Measurements from ENCODE around the gene ANKZF1. TPM values are rescaled to one million over a fixed set of nuclear protein-coding genes. Genes with fewer than 3 reads are reported as not detected.

ANKZF1 gene
- total RNA-seq, 4 donors from 2014 or later, result 31.8 to 57.6 (median 38.7) TPM

GRCh38 chr2:219183151-219183772 is 46.3 kb upstream of the ANKZF1 start:
- TF ChIP-seq CTCF (IDR thresholded peaks at IDR 0.05), result no peak
- no peak for TF ChIP-seq POLR2A (IDR thresholded peaks at IDR 0.05)
- Histone ChIP-seq H3K27ac (no peak overlapping the region), H3K36me3 (no peaks in the 10 kb centered on the region), H3K4me3 (no peak overlapping the region), H3K9me3 (no peaks in the 10 kb centered on the region), H3K27me3 (no peaks in the 10 kb centered on the region), H3K4me1 (peaks cover 0 to 7% of the 10 kb centered on the region in 2 donors)
- intact Hi-C loops (cut with DNase I; ENCODE audit: low total_unique reads), result loop anchor here (5.0 kb wide), 1 partner anchor 34 kb away; the partner anchor contains the start of gene ABCB6
- no peak for DNase-seq

GRCh38 chr2:219184121-219184520 is 45.5 kb upstream of the ANKZF1 start:
- no peaks in the 10 kb centered on the region for H3K27me3 ChIP-seq
- H3K27ac ChIP-seq, result no peak overlapping the region
- intact Hi-C loops (cut with DNase I; ENCODE audit: low total_unique reads), result loop anchor here (5.0 kb wide), 1 partner anchor 33 kb away; the partner anchor contains the start of gene ABCB6
- no peak for DNase-seq
- no peak overlapping the region for H3K4me3 ChIP-seq
- H3K4me1 ChIP-seq, result peaks cover 0 to 3% of the 10 kb centered on the region in 2 donors
- TF ChIP-seq POLR2A (IDR thresholded peaks at IDR 0.05) (no peak), CTCF (IDR thresholded peaks at IDR 0.05) (no peak)
- H3K36me3 ChIP-seq, result no peaks in the 10 kb centered on the region
- H3K9me3 ChIP-seq, result no peaks in the 10 kb centered on the region

- TF ChIP-seq POLR2A (IDR thresholded peaks at IDR 0.05), result no peak
- no peak for TF ChIP-seq CTCF (IDR thresholded peaks at IDR 0.05)
- H3K27me3 ChIP-seq, result no peaks in the 10 kb centered on the region
- H3K9me3 ChIP-seq, result no peaks in the 10 kb centered on the region
- H3K36me3 ChIP-seq, result no peaks in the 10 kb centered on the region
- DNase-seq, result no peak
- H3K27ac ChIP-seq, result no peak overlapping the region
- no peak overlapping the region for H3K4me3 ChIP-seq
- no peaks in the 10 kb centered on the region for H3K4me1 ChIP-seq
- intact Hi-C loops (cut with DNase I; ENCODE audit: low total_unique reads), result no loop called here
Observed at GRCh38 chr2:219186754-219187456, 42.7 kb upstream of the ANKZF1 start.

- no peak for DNase-seq
- no peak overlapping the region for H3K4me3 ChIP-seq
- H3K9me3 ChIP-seq, result no peaks in the 10 kb centered on the region
- TF ChIP-seq POLR2A (IDR thresholded peaks at IDR 0.05) (no peak), CTCF (IDR thresholded peaks at IDR 0.05) (no peak)
- intact Hi-C loops (cut with DNase I; ENCODE audit: low total_unique reads), result no loop called here
- H3K27ac ChIP-seq, result no peak overlapping the region
- no peaks in the 10 kb centered on the region for H3K4me1 ChIP-seq
- no peaks in the 10 kb centered on the region for H3K36me3 ChIP-seq
- H3K27me3 ChIP-seq, result no peaks in the 10 kb centered on the region
Observed at GRCh38 chr2:219197388-219197787, 32.2 kb upstream of the ANKZF1 start.

- intact Hi-C loops (cut with DNase I; ENCODE audit: low total_unique reads), result no loop called here
Observed at GRCh38 chr2:219198974-219199373, 30.6 kb upstream of the ANKZF1 start.

More at GRCh38 chr2:219198974-219199373, 30.6 kb upstream of the ANKZF1 start:
- H3K9me3 ChIP-seq, result no peaks in the 10 kb centered on the region
- no peak for TF ChIP-seq CTCF (IDR thresholded peaks at IDR 0.05)
- TF ChIP-seq POLR2A (IDR thresholded peaks at IDR 0.05), result no peak
- no peaks in the 10 kb centered on the region for H3K36me3 ChIP-seq
- H3K4me1 ChIP-seq, result no peaks in the 10 kb centered on the region
- DNase-seq, result no peak
- no peak overlapping the region for H3K27ac ChIP-seq
- H3K4me3 ChIP-seq, result no peak overlapping the region
- no peaks in the 10 kb centered on the region for H3K27me3 ChIP-seq
